ENCODE measurements around the gene RGS3. TPM values are rescaled to one million over a fixed set of nuclear protein-coding genes. Genes with fewer than 3 reads are reported as not detected.
A peak's percentile ranks its signal among the peaks of the same experiment; 100 is the strongest.

The RGS3 gene
- total RNA-seq, 4 donors from 2014 or later: 76.0 to 169 (median 105) TPM

DNA sequence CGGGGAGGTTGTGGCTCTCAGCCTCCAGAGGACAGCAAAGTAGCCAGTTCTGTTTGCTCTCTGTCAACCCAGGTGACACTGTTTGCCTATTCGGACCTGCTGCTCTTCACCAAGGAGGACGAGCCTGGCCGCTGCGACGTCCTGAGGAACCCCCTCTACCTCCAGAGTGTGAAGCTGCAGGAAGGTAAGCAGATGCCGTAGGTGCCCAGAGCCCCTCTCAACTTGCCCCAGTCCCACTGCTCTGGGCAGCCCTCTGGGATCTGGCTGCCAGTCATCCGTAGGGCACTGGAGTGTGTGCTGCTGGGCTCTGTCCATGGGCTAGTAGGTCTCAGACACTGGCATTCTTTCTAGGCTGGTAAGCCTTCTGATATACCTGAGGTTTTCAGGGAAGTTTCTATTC lies 59.3 kb downstream of the RGS3 start:
- TF ChIP-seq CTCF (IDR thresholded peaks at IDR 0.05): no peak
- no peak for ATAC-seq (ENCODE audit: low FRiP score)
- DNase-seq (ENCODE audit: low spot score): no peak

GRCh38 chr9:113523421-113524141 lies 60.1 kb downstream of the RGS3 start:
- DNase-seq (ENCODE audit: low spot score): no peak
- no peak for TF ChIP-seq CTCF (IDR thresholded peaks at IDR 0.05)
- ATAC-seq (ENCODE audit: low FRiP score): peak; percentile 13

DNA sequence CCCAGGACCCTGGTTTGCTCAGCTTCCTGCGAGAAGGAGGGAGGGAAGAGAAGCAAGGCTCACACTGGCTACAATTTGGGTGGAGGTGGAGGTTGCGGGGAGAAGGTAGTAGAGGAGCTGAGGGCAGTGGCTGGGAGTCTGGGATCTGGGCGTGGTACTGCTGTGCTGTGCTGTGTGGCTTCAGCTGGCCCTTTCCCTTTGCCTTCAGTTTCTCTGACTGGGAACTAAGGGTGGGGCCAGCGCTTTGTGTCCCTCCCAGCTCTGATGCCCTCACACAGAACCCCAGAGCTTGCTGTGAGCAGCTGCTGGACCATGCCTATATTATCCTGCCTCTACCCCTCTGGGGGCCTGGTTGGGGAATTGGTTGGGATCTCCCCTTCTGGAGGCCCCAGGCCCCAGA lies 60.9 kb downstream of the RGS3 start:
- no peak for TF ChIP-seq CTCF (IDR thresholded peaks at IDR 0.05)
- ATAC-seq (ENCODE audit: low FRiP score) (no peak), DNase-seq (ENCODE audit: low spot score) (no peak)

GRCh38 chr9:113525205-113525604 lies 61.7 kb downstream of the RGS3 start:
- no peak for TF ChIP-seq CTCF (IDR thresholded peaks at IDR 0.05)
- ATAC-seq (ENCODE audit: low FRiP score) (no peak), DNase-seq (ENCODE audit: low spot score) (no peak)

GRCh38 chr9:113525831-113526230 lies 62.3 kb downstream of the RGS3 start:
- TF ChIP-seq CTCF (IDR thresholded peaks at IDR 0.05): no peak
- ATAC-seq (ENCODE audit: low FRiP score): no peak
- no peak for DNase-seq (ENCODE audit: low spot score)

DNA sequence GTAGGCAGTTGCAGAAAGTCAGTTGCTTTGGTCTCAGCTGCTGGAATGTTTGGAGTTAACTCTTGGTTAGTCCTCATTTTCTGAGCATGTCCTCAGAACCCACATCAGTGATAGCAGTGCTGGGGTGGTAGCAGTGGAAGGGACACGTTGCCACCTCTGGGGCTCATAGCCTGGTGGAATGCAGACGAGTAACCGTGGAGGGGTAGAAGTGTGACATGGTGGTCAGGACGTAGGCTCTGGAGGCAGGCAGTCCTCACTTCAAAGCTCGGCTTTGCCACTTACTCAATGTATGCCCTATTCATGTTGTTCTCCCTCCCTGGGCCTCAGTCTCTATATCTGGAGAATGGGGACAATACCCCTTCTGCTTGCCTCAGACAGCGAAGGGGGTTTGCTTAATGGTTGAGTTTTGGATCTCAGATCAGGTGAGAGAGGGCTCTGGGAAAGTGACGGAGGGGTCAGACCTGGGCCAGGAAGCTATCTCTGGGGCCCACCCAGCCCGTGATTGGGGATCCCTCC lies 62.8 kb downstream of the RGS3 start:
- ATAC-seq (ENCODE audit: low FRiP score) (no peak), DNase-seq (ENCODE audit: low spot score) (no peak)
- TF ChIP-seq CTCF (IDR thresholded peaks at IDR 0.05): no peak

GRCh38 chr9:113526841-113527240 lies 63.3 kb downstream of the RGS3 start:
- no peak for TF ChIP-seq CTCF (IDR thresholded peaks at IDR 0.05)
- no peak for DNase-seq (ENCODE audit: low spot score)
- ATAC-seq (ENCODE audit: low FRiP score): no peak

Data from omental fat pad (tissue), 4 donors.